ENCODE data around the gene ASIC4.

ASIC4 gene

DNA sequence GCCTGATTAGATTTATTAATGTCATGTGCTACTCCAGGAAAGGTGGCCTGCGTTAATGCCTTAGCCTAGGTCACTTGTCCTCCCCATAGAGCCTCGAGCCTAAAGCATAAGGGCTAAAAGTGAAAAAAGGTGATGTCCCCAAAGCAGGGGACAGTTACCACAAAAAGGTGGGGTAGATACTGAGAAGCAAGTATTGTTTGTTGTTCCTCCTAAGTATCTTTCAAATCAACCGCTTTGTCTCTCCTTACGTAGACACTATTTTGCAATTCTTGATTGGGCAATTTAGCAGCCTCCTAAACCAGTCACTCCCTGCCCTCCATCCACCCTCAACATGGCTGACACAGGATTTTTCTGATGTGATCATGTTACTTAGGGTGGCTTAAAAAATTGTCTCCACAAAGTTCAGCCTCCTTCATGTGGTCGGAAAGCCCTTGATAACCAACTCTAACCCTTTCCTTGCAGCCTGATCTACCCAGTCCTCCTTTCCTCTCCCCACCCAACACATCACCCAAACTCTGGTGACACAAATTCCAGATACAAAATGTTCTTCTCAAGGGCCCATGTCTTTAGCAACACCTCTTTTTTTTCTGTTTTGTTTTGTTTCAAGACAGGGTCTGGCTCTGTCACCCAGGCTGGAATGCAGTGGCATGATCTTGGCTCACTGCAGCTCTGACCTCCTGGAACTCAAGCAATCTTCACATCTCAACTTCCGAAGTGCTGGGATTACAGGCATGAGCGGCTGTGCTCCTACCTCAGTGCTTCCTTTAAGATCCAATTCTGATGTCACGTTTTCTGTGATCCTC, 64.7 kb downstream of the ASIC4 start:
- Histone ChIP-seq H3K27me3 (ENCODE audit: insufficient read depth, low read length) (peaks cover 11% of the 10 kb centered on the region), H3K4me1 (ENCODE audit: insufficient read depth, low read length) (peaks cover 18% of the 10 kb centered on the region; the same call in 1 of the 2 replicates), H3K9ac (ENCODE audit: low read depth, low read length) (no peak overlapping the region), H3K27ac (ENCODE audit: low read length) (no peak overlapping the region), H3K9me3 (ENCODE audit: insufficient read depth, low read depth, low read length) (no peaks in the 10 kb centered on the region), H3K36me3 (ENCODE audit: insufficient read depth, low read depth, low read length) (no peaks in the 10 kb centered on the region), H3K4me3 (ENCODE audit: low read length) (no peak overlapping the region)

DNA sequence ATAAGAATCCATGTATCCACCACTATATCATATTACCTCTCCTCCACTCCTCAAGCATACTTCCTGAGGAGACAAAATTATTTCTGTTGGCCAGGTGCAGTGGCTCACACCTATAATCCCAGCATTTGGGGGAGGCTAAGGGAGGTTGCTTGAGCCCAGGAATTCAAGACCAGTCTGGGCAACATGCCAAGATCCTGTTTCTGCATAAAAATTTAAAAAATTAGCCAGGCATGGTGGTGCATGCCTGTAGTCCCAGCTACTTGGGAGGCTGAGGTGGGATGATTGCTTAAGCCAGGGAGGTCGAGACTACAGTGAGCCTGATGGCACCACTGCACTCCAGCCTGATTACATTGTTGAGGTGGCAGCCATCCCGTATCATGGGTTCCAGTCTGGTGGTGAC, 67.1 kb downstream of the ASIC4 start:
- Histone ChIP-seq H3K27me3 (ENCODE audit: insufficient read depth, low read length) (peaks cover 6% of the 10 kb centered on the region; the same call in 1 of the 2 replicates), H3K27ac (ENCODE audit: low read length) (no peak overlapping the region), H3K9me3 (ENCODE audit: insufficient read depth, low read depth, low read length) (no peaks in the 10 kb centered on the region), H3K36me3 (ENCODE audit: insufficient read depth, low read depth, low read length) (no peaks in the 10 kb centered on the region), H3K4me3 (ENCODE audit: low read length) (no peak overlapping the region), H3K4me1 (ENCODE audit: insufficient read depth, low read length) (peaks cover 16% of the 10 kb centered on the region; the same call in 1 of the 2 replicates), H3K9ac (ENCODE audit: low read depth, low read length) (no peak overlapping the region)
